Measurements from ENCODE around the gene CPHXL2.

DNA sequence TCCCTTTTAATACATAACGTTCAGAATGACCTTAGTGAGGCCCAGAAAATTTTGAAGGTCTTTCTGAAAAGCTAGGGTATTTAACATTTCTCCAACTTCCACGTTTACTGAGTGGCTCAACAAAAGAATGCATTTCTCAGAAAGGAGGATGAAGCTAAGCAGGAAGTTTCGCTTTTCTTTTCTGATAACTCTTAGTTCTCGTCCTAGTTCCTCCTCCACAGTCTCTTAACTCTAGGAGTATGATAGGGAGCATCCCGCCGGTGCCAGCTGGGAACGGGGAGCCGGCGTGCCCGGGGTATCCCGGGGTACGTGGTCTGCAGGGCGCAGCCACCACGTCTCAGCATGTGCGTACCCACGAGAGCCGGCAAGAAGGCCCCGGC lies 29.7 kb downstream of the CPHXL2 start:
- TF ChIP-seq EZH2phosphoT487 (IDR thresholded peaks at IDR 0.05) (no peak), EZH2 (IDR thresholded peaks at IDR 0.05) (no peak)
- TF ChIP-seq, protein P1, sequence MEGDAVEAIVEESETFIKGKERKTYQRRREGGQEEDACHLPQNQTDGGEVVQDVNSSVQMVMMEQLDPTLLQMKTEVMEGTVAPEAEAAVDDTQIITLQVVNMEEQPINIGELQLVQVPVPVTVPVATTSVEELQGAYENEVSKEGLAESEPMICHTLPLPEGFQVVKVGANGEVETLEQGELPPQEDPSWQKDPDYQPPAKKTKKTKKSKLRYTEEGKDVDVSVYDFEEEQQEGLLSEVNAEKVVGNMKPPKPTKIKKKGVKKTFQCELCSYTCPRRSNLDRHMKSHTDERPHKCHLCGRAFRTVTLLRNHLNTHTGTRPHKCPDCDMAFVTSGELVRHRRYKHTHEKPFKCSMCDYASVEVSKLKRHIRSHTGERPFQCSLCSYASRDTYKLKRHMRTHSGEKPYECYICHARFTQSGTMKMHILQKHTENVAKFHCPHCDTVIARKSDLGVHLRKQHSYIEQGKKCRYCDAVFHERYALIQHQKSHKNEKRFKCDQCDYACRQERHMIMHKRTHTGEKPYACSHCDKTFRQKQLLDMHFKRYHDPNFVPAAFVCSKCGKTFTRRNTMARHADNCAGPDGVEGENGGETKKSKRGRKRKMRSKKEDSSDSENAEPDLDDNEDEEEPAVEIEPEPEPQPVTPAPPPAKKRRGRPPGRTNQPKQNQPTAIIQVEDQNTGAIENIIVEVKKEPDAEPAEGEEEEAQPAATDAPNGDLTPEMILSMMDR (IDR thresholded peaks at IDR 0.05) = no peak
